ENCODE data around the gene LHFPL3.

LHFPL3 gene

DNA sequence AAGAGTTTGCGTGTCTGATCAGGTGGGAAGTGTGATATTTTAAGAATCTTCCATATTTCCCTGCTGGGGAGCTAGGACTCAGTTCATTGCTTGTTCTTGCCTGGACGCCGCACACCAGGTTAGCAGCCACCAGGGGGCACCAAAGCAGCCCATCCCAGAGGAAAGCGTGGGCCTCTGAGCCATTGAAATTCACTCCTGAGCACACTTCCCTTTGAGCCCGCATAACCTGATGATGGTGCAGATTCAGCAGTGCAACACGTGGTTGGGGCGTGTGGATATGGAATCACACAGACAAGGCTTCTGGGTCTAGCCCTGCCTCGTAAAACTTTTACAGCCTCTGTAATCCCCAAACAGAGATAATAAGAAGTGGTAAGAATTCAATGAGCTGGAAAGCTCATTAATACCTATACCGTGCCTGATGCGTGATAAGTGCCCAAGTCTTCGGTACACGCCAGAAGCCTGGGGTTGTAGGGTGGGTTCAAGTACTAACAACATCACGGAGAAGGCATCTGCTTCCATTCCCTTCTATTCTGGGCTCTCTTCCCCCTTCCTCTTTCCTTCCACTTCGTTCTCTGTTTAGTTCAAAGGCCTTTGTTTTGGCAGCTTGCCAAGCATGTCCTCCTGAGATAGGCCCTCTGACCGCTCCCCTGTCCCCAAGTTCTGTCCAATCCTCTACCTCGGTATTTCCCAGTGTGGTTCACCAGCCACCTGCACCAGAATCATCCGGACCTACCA lies 555.5 kb downstream of the LHFPL3 start:
- Histone ChIP-seq H3K27me3 (no peaks in the 10 kb centered on the region), H3K9me3 (peaks cover 0 to 11% (median 3%) of the 10 kb centered on the region in 3 donors), H3K36me3 (no peaks in the 10 kb centered on the region), H3K27ac (peak overlapping the region; percentile 69 to 80), H3K4me1 (peaks cover 0 to 18% (median 8%) of the 10 kb centered on the region in 4 donors), H3K4me3 (peak overlapping the region; percentile 1 to 13)
- DNase-seq = peak; percentile 88 to 91
- TF ChIP-seq, protein P1, sequence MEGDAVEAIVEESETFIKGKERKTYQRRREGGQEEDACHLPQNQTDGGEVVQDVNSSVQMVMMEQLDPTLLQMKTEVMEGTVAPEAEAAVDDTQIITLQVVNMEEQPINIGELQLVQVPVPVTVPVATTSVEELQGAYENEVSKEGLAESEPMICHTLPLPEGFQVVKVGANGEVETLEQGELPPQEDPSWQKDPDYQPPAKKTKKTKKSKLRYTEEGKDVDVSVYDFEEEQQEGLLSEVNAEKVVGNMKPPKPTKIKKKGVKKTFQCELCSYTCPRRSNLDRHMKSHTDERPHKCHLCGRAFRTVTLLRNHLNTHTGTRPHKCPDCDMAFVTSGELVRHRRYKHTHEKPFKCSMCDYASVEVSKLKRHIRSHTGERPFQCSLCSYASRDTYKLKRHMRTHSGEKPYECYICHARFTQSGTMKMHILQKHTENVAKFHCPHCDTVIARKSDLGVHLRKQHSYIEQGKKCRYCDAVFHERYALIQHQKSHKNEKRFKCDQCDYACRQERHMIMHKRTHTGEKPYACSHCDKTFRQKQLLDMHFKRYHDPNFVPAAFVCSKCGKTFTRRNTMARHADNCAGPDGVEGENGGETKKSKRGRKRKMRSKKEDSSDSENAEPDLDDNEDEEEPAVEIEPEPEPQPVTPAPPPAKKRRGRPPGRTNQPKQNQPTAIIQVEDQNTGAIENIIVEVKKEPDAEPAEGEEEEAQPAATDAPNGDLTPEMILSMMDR (IDR thresholded peaks at IDR 0.05) = peak; percentile 87 to 90
- intact Hi-C loops (cut with DNase I; ENCODE audit: low total_unique reads) = loop anchor here (2.0 kb wide), 1 partner anchor 33 kb away; no protein-coding TSS in a partner anchor

DNA sequence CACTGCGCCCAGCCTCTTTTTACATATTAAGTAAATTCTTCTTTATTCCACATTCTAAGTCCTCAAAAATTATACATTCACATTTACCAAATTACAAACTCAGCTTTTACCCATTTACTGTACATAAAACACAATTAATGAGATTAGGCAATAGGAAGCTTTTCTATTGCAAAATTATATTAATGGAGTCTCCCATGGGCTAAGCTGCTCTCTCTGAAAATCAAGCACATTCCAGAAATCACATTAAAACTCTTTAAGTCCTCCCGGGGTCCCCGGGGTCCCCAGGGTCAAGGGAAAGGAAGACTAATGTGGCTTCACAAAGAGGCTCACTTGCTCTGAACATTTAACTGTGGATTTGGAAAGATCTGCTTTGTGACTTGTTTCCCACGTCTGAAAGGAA lies 558.2 kb downstream of the LHFPL3 start:
- H3K9me3 ChIP-seq = no peaks in the 10 kb centered on the region
- intact Hi-C loops (cut with DNase I; ENCODE audit: low total_unique reads) = no loop called here
- no peaks in the 10 kb centered on the region for H3K36me3 ChIP-seq
- no peak overlapping the region for H3K4me3 ChIP-seq
- H3K27ac ChIP-seq = no peak overlapping the region
- no peaks in the 10 kb centered on the region for H3K27me3 ChIP-seq
- H3K4me1 ChIP-seq = peaks cover 0 to 18% (median 8%) of the 10 kb centered on the region in 4 donors
- TF ChIP-seq, protein P1 (IDR thresholded peaks at IDR 0.05) = no peak
- DNase-seq = no peak

- no peak for DNase-seq
- TF ChIP-seq, protein P1 (IDR thresholded peaks at IDR 0.05) = no peak
- no peak overlapping the region for H3K27ac ChIP-seq
- H3K27me3 ChIP-seq = no peaks in the 10 kb centered on the region
- H3K9me3 ChIP-seq = no peaks in the 10 kb centered on the region
- intact Hi-C loops (cut with DNase I; ENCODE audit: low total_unique reads) = no loop called here
- H3K4me3 ChIP-seq = no peak overlapping the region
- no peaks in the 10 kb centered on the region for H3K36me3 ChIP-seq
- H3K4me1 ChIP-seq = no peaks in the 10 kb centered on the region
Observed at GRCh38 chr7:104890216-104890615, 561.8 kb downstream of the LHFPL3 start.

DNA sequence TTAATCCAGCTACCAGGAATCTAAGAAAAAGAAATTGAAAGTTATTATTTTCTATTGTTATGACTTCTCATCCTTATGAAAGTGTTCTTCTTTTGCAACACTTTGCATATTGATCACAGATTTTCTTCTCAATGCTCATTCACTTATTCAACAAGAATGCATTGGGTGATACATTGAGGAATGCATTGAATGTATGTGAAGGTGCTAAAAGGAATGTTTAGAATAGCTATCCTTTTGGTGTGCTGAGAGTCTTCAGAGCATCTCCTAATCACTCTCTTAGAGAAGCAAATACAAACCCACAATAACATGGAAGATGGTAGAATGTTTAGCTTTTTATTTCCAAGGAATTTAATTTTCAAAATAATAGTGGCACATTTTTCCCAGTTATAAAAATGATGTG lies 563.5 kb downstream of the LHFPL3 start:
- TF ChIP-seq, protein P1 (IDR thresholded peaks at IDR 0.05) = no peak
- H3K4me1 ChIP-seq = no peaks in the 10 kb centered on the region

DNA sequence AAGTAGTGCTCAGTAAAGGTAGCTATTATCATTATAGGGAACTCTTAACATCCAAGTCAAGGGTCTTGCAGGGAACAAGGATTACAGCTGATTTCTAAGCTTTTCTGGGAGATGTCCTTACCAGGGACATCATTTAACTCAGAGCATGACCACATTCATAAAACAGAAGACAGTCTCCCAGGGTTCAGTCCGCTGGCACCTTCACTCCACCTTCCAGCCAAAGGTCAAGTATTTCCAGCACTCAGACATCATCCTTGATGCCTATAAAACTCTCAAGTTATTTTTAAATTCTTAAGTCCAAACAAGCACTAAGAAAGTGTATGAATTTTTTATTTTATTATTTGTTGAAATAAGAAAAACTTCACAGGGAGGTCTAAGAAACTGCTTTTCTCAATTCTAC lies 565.9 kb downstream of the LHFPL3 start:
- no peak overlapping the region for H3K27ac ChIP-seq
- no peaks in the 10 kb centered on the region for H3K4me1 ChIP-seq
- TF ChIP-seq, protein P1 (IDR thresholded peaks at IDR 0.05) = no peak
- intact Hi-C loops (cut with DNase I; ENCODE audit: low total_unique reads) = no loop called here
- no peak overlapping the region for H3K4me3 ChIP-seq
- no peaks in the 10 kb centered on the region for H3K27me3 ChIP-seq
- no peak for DNase-seq
- H3K36me3 ChIP-seq = no peaks in the 10 kb centered on the region
- H3K9me3 ChIP-seq = no peaks in the 10 kb centered on the region

More for the DNA sequence above, 563.5 kb downstream of the LHFPL3 start:
- H3K27ac ChIP-seq = no peak overlapping the region
- H3K36me3 ChIP-seq = no peaks in the 10 kb centered on the region
- H3K9me3 ChIP-seq = no peaks in the 10 kb centered on the region
- intact Hi-C loops (cut with DNase I; ENCODE audit: low total_unique reads) = no loop called here
- no peak for DNase-seq
- H3K27me3 ChIP-seq = no peaks in the 10 kb centered on the region
- H3K4me3 ChIP-seq = no peak overlapping the region

Data from tibial artery (tissue), 4 donors.